Transverse colon (tissue), 4 donors: ENCODE data around the gene TBC1D8. TPM values are rescaled to one million over a fixed set of nuclear protein-coding genes. Genes with fewer than 3 reads are reported as not detected.

ENCODE experiments used
- DNase-seq: peaks from one replicate; pipeline ENCODE4 v3.0.0-alpha.2; 2019
- H3K27ac ChIP-seq, 4 donors: fragments of 200-600 bp; sonication (generic); 2 replicates each; pipeline ENCODE4 v1.5.1; 2016 to 2018; ENCODE audit warnings: inconsistent platforms in 4 of 4
- H3K27me3 ChIP-seq: fragments of 200-600 bp; sonication (generic); 2 replicates; pipeline ENCODE4 v1.5.1; 2017; ENCODE audit warnings: inconsistent platforms
- H3K36me3 ChIP-seq, 4 donors: fragments of 200-600 bp; sonication (generic); 2 replicates each; pipeline ENCODE4 v1.5.1; 2017 to 2019; ENCODE audit warnings: inconsistent platforms in 4 of 4
- H3K4me1 ChIP-seq, 4 donors: fragments of 200-600 bp; sonication (generic); 2 replicates each; pipeline ENCODE4 v1.5.1; 2017 to 2020; ENCODE audit warnings: inconsistent platforms in 4 of 4
- H3K4me3 ChIP-seq, 4 donors: fragments of 200-600 bp; sonication (generic); 1 replicate in 1 of 4; 2 replicates in 3 of 4; pipeline versions ENCODE4 v1.5.1 to v1.6.1; 2017 to 2019; ENCODE audit warnings: inconsistent platforms in 4 of 4
- H3K9me3 ChIP-seq, 2 donors: fragments of 200-600 bp; sonication (generic); 2 replicates each; pipeline ENCODE4 v1.5.1; 2017 to 2019; ENCODE audit warnings: inconsistent platforms in 2 of 2
- EP300 ChIP-seq: sonication (generic); formaldehyde crosslinking; IDR thresholded peaks from one replicate; pipeline ENCODE4 v1.6.1; 2017; ENCODE audit warnings: antibody characterized with exemption, low read depth
- POLR2A ChIP-seq: fragments of 450-650 bp; IDR thresholded peaks from one replicate; pipeline ENCODE4 v1.6.1; 2016; ENCODE audit warnings: antibody characterized with exemption, mild to moderate bottlenecking, moderate library complexity
- POLR2AphosphoS5 ChIP-seq, 3 donors: sonication (generic); formaldehyde crosslinking; IDR thresholded peaks; one replicate each; pipeline ENCODE4 v1.6.1; 2016; ENCODE audit warnings: antibody characterized with exemption in 3 of 3
- WGBS, 2 donors: methylation state at CpG; one replicate each; pipeline ENCODE4 v1.1.5; 2018; ENCODE audit warnings: low coverage in 1 of 2; 5-methylcytosine and 5-hydroxymethylcytosine counted together
- in situ Hi-C, 4 donors: fragments of 200-750 bp; cut with MboI; loops; one replicate each; pipeline versions ENCODE4 v1.15.0 to v1.15.1; 2017; ENCODE audit warnings: low sequenced_read_pairs in 3 of 4, low pct_ligation_motif_present in 1 of 4, low pct_unique_long_range_greater_than_20kb in 1 of 4
- intact Hi-C: fragments of 100-400 bp; cut with DNase I; formaldehyde crosslinking; loops from one replicate; pipeline ENCODE4 v1.15.1; 2023; ENCODE audit warnings: low total_unique reads
- total RNA-seq, 4 donors: library from RNA; depleted of rRNA; stranded (reverse); fragments of >200 nt; gene quantifications; one replicate each; pipeline ENCODE4 v1.1.0, GENCODE V29; 2016
- TF ChIP-seq, protein P1 (sequence below), 5 experiments: fragments of 200-600 bp in 3 of 5; fragments of 450-650 bp in 2 of 5; sonication (generic) in 3 of 5; IDR thresholded peaks; 1 replicate in 2 of 5; 2 replicates in 3 of 5; pipeline ENCODE4 v1.5.1; 2016 to 2017; ENCODE audit warnings: antibody characterized with exemption in 5 of 5, inconsistent platforms in 3 of 5, mild to moderate bottlenecking in 2 of 5, moderate library complexity in 1 of 5

Gene TBC1D8
- total RNA-seq, 4 donors from 2014 or later = 26.5 to 232 (median 88.4) TPM

DNA sequence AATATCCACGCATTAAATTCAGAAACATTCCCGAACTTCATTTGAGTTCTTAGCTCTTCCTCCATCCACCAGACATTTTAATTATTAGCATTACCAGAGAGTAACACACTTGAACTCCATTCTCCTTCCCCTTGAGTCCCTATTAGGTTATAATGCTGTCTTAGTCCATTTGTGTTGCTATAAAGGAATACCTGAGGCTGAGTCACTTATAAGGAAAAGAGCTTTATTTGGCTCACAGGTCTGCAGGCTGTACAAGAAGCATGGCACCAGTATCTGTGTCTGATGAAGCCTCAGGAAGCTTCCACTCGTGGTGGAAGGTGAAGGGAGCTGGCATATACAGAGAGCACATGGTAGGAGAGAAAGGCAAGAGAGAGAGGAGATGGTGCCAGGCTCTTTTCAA lies 25.4 kb downstream of the TBC1D8 start:
- peak overlapping the region; percentile 19 to 74 (median 62) for H3K27ac ChIP-seq
- no peaks in the 10 kb centered on the region for H3K9me3 ChIP-seq
- TF ChIP-seq POLR2A = no peak
- TF ChIP-seq POLR2AphosphoS5 (IDR thresholded peaks at IDR 0.05) = no peak
- TF ChIP-seq, protein P1, sequence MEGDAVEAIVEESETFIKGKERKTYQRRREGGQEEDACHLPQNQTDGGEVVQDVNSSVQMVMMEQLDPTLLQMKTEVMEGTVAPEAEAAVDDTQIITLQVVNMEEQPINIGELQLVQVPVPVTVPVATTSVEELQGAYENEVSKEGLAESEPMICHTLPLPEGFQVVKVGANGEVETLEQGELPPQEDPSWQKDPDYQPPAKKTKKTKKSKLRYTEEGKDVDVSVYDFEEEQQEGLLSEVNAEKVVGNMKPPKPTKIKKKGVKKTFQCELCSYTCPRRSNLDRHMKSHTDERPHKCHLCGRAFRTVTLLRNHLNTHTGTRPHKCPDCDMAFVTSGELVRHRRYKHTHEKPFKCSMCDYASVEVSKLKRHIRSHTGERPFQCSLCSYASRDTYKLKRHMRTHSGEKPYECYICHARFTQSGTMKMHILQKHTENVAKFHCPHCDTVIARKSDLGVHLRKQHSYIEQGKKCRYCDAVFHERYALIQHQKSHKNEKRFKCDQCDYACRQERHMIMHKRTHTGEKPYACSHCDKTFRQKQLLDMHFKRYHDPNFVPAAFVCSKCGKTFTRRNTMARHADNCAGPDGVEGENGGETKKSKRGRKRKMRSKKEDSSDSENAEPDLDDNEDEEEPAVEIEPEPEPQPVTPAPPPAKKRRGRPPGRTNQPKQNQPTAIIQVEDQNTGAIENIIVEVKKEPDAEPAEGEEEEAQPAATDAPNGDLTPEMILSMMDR (IDR thresholded peaks at IDR 0.05) = no peak
- no peak for TF ChIP-seq EP300
- H3K4me3 ChIP-seq = no peak overlapping the region
- no peak for DNase-seq
- no peaks in the 10 kb centered on the region for H3K36me3 ChIP-seq
- no peaks in the 10 kb centered on the region for H3K27me3 ChIP-seq
- intact Hi-C loops = no loop called here
- in situ Hi-C loops = no loop called here
- H3K4me1 ChIP-seq = peaks cover 17 to 54% (median 34%) of the 10 kb centered on the region in 4 donors
- 92 to 100% methylated on average over 2 to 3 of the region's 3 CpGs for WGBS, 2 donors

DNA sequence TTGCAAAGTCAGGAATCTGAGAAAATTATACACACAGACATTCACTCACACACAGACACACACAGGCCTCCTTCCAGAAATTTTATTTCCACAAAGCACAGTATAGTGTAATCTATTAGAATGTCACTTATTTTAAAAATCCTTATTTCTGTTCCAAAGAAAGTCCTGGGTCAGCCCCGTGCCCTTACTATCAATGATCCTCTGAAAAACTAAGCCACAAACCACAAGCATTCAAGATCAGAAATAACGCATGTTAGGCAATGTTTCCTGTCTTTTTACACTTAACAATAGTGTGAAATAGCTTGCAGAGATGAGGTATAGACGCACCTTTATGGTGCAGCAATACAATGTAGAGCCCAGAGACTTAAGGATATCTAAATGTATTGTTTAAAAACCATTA lies 25.8 kb downstream of the TBC1D8 start:
- TF ChIP-seq POLR2A = no peak
- TF ChIP-seq, protein P1 (IDR thresholded peaks at IDR 0.05) = no peak
- no peak for TF ChIP-seq POLR2AphosphoS5 (IDR thresholded peaks at IDR 0.05)
- TF ChIP-seq EP300 = no peak
- peaks cover 21 to 58% (median 38%) of the 10 kb centered on the region in 4 donors for H3K4me1 ChIP-seq
- no peak overlapping the region for H3K4me3 ChIP-seq
- DNase-seq = no peak
- intact Hi-C loops = no loop called here
- H3K9me3 ChIP-seq = no peaks in the 10 kb centered on the region
- H3K36me3 ChIP-seq = no peaks in the 10 kb centered on the region
- H3K27ac ChIP-seq = peak overlapping the region; percentile 19 to 74 (median 62)
- no peaks in the 10 kb centered on the region for H3K27me3 ChIP-seq
- 52 to 58% methylated on average over 3 of the region's 3 CpGs for WGBS, 2 donors
- in situ Hi-C loops = no loop called here

DNA sequence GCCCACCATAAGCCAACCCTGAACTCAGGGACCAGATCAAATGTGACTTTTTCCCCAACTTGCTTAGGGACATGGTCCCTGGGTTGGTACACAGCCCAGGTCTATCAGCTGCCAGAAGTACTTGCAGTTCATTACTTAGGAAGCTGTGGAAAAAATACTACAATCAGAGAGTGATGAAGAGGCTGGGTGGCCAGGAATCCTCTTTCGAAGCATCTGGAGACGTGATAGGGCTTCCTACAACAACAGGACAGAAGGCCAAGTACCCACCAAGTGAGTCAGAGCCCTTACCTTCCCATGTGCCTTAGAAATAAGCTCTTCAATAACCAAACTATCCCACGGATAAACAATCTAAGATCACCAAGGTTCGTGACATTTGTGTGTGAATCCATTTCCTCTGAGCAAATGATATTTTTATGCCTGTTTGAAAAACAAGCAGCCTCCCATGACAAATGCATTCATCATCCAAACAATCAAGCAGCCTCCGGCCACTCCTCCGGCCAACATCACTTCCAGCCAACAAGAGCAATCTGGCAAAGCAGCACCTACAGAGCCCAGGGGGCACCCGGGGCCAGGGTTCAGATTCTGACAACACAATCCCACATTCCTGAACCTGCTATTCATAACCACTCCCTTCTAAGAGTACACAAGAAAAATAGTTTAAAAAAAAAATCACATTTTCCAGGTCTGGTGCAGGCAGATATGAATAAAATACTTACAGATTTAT lies 26.4 kb downstream of the TBC1D8 start:
- peaks cover 26 to 64% (median 43%) of the 10 kb centered on the region in 4 donors for H3K4me1 ChIP-seq
- 0 to 54% methylated on average over 1 to 7 of the region's 7 CpGs for WGBS, 2 donors
- intact Hi-C loops = no loop called here

DNA sequence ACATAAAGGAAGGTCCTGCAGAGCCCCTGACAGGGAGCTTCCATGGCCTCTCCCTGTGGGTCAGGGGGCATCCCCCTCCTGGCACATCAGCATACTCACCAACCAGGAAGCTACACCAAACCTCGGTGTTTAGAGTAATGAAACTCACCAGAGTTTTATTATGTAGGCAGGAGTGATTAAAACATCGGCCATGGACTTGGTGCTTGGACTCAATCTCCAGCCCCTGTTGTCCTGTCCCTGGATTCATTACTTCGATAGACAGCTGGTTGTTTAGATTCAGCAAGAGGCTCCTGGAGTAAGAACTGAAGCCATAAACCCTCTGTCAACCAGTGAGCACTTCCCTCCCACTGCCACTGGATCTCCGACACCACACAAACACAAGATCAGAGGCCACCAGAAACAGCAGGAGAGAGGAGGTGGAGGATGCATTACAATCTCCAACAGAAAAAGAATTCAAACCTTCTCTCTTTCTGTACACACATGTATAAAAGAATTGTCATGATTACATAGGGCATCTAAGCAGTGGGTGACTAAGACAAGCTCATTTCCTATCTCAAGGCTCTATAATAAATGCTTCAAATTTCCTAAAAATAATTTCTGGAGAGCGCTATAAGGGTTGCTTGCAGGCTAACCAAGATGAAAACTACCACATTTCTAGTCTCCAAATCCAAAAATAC lies 27.2 kb downstream of the TBC1D8 start:
- H3K4me3 ChIP-seq = no peak overlapping the region
- H3K9me3 ChIP-seq = no peaks in the 10 kb centered on the region
- intact Hi-C loops = no loop called here
- TF ChIP-seq, protein P1 (IDR thresholded peaks at IDR 0.05) = no peak
- peak; percentile 20 for TF ChIP-seq POLR2A
- WGBS, 2 donors = 55% methylated on average over 5 of the region's 5 CpGs; no CpG with 5 or more reads in 1 of the 2 donors
- no peak for DNase-seq
- no peaks in the 10 kb centered on the region for H3K36me3 ChIP-seq
- in situ Hi-C loops = no loop called here
- peak overlapping the region; percentile 19 to 74 (median 62) for H3K27ac ChIP-seq
- H3K4me1 ChIP-seq = peaks cover 30 to 72% (median 45%) of the 10 kb centered on the region in 4 donors
- no peaks in the 10 kb centered on the region for H3K27me3 ChIP-seq

More for the DNA sequence above, 26.4 kb downstream of the TBC1D8 start:
- Histone ChIP-seq H3K4me3 (peak overlapping the region in 1 of 4 donors; percentile 9), H3K36me3 (no peaks in the 10 kb centered on the region), H3K27ac (peak overlapping the region; percentile 19 to 74 (median 62)), H3K9me3 (no peaks in the 10 kb centered on the region), H3K27me3 (no peaks in the 10 kb centered on the region)
- in situ Hi-C loops = no loop called here
- DNase-seq = peak; percentile 71
- TF ChIP-seq EP300 = no peak
- peak in 2 of 3 donors; percentile 14 to 69 for TF ChIP-seq POLR2AphosphoS5 (IDR thresholded peaks at IDR 0.05)
- TF ChIP-seq, protein P1 (IDR thresholded peaks at IDR 0.05) = no peak
- peak; percentile 16 for TF ChIP-seq POLR2A
